HG03460 (cell line): ENCODE measurements around the gene TTLL9.

Source experiments
- ATAC-seq: cut with Tn5 transposase; IDR thresholded peaks from one replicate; pipeline ENCODE4 v1.9.1; 2021; ENCODE audit not compliant: unreplicated experiment

Gene TTLL9

DNA sequence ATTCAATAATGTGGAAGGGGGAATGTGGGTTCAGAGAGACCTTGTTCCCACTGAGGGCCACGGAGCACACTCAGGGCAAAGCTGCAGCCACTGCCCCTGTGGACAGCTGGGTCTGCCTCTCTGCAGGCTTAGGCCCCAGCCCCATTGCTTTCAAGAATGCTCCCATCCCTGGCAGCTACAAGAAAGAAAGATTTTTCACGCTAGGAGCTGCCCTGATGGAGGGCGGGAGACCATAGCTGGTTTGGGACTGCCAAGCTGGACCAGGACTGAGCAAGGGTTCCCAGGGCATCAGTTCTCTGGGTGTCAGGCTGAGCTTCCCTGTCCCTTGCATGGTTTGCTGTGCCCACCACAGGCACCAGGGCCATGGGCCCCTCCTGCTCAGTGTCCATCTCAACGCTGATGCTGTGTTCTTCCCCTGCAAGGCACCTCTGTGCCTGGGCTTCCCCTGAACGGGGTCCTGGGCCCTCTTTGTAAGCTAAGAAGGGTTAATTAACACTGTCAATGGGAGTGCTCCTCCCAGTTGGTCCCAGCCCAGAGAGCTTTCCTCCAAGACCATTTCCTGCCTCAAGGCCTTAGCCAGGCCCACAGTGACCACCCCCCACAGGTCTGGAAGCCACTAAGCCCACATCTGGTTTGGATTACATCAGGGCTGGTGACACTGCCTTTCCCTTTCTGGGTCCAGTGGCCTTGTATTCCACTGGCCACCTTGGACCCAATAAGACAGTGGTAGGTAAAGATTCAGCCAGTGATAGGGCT is 33.4 kb upstream of the TTLL9 start:
- no peak for ATAC-seq

DNA sequence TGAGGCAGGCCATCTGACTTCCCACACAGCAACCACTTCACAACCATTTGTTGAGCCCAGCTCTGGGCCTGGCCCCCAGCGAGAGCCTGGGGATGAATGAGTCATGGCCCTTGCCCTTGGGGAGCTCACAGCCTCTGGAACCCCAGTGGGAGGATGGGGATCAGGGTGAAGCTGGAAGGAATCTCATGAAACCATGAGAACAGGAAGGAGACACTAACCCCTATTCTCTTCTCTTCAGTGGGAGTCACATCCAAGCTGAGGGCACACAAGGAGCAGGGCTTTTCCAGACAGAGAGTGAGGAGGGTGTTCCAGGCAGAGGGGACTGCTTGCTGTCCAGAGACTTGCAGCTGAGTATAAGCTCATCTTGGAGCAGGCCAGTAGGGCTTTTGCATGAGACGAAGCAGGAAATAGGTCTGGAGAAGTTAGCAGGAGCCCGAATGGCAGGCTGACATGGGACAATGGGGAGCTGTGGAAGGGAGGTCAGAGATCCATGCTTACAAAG is 32.5 kb upstream of the TTLL9 start:
- no peak for ATAC-seq

DNA sequence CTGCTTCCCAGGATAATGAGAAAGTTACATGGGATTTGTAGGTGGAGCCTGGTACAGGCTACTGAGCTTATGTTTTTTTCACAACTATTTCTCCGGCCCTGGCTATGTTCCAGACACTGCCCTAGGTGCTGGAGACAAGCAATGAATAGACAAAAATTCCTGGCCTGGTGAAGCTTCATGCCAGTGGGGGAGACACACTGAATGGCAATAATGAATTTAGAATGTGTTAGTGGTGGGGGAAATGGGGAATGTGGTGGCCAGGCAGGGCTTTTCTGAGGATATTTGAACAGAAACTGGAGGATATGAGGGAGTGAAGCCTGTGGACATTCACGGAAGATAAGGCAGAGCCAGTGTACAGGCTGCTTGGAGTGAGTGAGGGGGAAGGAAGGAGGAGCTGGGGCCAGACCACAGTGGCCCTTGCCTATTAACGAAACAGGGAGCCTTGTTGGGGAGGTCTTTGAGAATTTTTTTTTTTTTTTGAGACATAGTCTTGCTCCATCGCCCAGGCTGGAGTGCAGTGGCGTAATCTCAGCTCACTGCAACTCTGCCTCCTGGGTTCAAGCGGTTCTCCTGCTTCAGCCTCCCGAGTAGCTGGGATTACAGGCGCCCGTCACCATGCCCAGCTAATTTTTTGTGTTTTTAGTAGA is 31.7 kb upstream of the TTLL9 start:
- ATAC-seq: no peak

DNA sequence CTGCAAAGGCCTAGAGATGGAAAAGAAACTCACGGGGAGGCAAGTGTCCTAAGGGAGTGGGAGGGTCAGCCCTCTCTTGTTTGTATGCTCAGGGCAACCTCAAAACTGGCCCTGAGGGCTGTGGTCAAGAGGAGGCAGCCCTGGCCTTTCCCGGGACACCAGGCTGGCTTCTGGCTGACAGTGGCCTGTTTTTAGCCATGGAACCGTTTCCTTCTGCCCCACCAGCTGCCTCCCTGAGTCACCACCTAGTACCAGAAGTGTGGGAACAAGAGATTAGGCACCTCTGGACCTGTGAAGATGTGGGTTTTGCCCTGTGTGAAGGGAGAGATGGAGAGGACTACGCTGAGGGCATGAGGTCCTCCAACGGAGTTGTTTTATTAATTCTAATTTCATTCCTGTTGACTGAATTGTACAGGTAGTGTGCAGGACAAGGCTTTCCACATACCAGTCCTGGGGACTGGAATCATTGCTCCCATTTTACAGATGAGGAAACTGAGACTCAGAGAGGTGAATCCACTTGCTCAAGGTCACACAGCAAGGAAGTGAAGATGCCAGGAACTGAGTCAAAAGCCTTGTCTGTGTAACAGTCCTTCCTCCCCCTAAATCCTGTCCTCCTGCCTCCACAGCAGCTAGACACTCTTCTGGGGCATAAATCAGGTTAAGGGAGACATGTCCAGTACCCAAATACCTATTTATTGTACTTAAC is 30.5 kb upstream of the TTLL9 start:
- no peak for ATAC-seq

DNA sequence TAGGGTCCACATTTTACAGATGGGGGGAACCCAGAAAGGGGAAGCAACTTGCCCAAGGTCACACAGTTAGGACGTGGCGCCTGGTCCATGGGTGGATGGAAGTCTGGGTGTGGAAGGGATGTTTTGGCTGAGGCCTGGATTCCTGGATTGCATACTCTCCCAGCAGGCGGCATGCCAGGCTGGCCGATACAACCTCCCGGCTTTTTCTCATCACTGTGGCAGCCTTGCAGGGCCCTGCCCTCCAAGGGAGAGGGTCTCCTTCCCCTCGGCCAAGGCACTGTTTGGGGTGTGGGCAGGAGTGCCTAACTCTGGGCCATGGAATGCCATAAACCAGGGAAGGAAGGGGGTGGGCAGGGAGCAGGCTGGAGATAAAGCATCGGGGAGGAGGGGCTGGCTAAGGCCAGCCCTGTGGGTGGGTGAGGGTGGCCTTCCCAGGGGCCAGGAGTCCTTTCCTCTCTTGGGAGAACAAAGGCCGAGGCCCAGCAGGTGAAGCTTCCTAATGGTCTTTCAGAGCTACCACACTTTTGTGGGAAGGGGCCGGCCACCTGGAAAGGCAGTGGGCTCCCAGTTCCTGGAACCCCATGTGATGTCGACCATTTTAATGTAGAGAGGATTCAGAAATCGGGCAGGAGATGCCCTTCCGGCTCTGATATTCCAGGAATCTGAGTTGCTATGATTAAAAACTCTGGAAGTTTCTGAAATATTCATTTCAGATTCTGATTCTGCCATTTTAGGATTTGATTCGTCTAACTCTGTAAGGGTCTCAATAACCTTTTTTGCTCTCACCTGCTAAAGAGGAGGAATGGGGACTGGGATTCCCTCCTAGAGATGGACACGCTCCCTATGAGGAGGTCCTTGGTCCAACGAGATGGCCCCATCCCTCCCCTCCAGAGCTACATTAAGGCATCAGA is 29.3 kb upstream of the TTLL9 start:
- ATAC-seq: no peak

DNA sequence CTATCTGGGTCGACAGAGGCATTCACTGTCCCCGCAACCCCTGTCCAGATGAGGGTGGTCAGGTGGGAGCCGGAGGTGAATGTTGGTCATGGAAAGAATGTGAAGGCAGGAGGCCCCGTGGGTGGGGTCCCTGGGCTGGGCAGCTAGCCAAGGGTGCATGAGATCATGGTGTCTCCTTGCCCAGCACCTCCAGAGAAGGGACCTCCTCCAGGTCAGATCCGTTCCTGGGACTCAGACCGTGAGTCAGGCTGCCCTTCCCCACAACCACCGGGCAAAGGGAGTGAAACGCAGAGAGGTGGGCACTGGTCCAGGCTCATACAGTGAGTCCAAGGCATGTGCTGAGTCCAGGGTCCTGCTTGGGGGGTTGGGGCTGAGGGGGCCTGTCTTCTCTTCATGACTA is 28.5 kb upstream of the TTLL9 start:
- no peak for ATAC-seq

DNA sequence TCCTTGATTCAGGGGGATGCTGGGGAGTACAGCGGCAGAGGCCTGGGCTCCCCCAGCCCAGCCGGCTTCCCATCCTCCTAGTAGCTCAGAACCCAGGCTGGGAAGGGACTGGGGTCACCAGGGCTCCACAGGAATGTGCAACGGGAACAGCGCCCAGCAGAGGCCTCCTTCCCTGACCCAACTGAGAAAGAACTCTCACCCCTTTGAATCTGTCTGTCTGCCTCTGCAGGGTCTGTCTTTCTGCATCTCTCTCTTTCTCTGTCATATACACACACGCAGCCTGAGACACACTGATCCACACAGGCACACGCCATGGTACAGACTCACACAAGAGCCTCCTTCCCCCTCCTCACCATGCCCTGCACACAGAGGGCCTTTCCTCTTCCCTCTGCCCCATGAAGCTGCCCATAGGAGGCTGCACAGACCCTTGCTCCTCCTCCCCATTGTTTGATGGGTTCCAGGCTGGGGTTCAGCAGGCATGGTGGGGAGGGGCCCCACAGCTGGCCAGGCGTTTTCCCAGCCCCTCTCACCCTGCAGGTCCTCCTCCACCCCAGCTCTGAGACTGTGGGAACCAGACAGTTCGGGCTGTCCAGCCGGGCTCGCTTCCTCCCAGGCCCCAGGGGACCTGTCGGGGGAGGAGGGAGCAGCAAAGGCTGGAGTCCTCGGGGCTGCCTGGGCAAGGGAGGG is 27.8 kb upstream of the TTLL9 start:
- no peak for ATAC-seq

DNA sequence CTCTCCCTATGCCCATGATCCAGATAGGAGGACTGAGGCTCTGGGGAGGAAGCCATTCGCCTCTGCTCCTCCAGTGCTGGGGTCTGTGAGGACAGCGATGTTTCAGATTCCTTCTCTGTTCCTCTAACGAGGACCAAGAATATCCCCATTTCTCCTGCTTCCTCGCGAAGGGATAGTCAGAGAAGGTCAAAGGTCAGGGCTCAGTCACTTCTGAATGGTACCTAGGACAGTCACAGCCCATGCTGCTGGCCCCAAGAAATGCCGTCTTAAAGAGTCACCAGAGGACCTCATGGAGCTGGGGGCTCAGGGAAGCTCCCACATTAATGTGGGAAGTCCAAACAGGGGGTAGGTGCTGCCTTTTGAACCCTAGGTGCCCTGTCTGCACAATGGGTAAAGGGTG is 27.1 kb upstream of the TTLL9 start:
- no peak for ATAC-seq

DNA sequence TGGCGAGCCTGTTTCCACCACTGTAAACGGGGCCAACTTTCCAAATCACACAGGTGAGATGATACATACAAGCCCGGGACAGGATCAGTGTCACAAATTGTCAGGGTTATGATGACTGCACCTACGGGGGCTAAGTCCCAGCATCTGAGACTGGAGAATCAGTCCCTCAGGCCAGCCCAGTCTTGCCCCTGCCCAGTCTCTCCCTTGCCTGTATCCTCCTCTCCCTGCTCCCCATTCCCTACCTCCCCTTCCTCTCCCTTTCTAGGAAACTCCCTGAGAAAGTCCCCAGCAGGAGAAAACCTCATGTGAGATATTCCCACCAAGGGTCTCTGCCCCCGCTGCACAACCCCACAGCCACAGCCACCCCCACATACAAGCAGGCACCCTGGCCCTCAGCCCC is 26.6 kb upstream of the TTLL9 start:
- ATAC-seq: no peak

DNA sequence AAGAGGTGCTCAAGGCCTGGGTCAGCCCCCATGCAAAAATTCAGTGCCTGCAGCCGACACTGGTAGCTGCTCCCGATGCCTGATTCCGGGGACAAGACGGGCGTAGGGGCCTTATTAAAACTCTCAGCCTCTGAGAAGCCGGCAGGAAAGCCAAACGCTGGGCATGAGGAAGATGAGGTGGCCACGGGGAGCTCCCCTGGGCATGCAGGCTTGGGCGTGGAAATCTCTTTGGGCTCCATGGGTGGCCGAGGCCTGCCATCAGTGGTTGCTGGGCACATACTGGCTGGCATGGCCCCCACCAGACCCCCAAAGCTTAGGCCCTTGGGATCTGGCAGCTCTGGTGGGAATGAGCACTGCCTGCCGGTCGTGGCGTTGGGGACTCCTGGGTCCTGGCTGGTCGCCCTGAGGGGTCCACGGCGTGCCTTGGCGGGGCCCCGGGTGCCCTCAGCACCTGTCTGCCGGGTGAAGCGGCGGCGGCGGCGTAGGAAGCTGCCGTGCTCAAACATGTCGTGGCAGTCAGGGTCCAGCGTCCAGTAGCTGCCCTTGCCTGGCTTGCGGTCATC is 25.6 kb upstream of the TTLL9 start:
- ATAC-seq: no peak

DNA sequence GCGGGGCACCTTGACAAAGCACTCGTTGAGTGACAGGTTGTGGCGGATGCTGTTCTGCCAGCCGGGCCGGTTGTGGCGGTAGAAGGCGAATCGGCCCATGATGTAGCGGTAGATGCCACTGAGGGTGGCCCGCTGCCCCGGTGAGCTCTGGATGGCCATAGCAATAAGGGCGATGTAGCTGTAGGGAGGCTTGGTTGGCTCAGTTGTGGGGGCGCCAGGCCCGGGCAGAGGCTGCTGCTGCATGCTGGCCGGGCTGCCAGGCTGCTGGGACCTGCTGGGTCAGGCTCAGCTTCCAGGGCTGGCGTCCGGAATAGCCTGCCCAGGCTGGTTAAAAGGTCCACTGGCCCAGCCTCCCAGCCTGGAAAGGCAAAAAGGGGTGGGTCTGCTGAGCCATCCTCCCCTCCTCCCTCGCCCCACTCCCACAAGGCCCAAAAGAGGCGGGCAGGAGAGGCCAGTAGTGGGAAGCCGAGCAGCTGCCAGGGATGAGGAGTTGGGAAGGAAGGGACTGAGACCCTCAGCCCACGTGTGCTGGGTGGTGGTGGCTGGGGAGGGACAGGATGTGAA is 25.1 kb upstream of the TTLL9 start, which contains the start of gene FOXS1:
TSS of gene FOXS1 (minus strand) at position 305 of the 564 bp plus-strand sequence. CDS start at position 243, 62 bp downstream.
- no peak for ATAC-seq

DNA sequence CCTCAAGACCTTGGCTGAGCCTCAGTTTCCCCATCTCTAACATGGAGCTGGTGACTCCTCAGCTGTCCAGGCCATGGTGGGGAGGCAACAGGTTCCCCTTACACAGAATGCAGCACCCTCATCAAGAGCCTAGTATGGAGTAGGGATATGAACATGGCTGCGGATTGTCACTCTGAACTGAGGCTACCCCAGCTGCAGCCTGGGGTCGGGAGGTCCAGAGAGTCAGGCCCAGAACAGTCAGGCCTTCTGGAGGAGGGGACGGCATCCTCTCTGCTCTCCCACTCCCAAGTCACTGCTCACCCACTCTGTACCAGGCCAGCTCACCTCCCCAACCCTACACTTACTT is 23.7 kb upstream of the TTLL9 start:
- ATAC-seq: no peak

DNA sequence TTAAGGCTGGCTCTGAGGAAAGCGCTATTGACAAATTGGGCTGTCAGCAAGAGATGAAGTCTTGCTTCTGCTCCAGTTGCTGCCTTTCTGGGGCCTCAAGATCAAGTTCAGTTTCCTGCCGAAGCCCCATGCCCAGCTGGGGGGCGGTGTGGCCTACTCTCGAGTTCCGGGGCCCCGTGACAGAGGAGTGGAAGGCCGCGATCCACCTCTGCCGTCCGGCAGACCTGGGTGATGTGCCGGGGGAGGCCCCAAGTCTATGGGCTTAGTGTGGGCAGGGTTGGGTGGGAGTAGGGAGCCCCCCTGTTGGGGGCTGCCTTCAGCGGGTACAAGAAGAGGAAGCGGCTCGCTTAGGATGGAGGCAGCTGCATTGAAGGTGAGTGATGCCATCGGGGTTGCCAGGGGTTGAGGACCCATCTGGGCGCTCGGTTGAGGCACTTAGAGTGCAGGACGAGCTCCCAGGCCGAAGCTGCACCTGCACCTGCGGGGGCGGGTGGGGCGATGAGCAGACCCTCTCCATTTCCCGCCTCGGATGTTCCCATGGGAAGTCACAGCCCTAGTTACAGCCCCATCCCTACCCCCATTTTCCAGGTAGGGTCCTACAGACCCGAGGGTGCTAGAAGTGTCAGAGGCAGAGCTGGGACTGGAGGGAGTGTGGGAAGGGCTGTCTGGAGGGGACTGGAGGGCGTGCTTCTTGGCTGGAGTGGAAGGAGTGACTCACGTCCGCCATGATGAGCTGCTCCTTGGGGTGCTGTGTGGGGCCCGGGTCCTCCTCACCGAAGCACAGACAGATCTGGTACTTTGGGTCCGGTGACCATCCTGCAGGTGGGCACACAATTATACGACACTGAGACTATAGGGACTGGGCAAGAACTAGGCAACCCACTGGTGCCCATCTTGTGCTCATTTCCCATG is 22.1 kb upstream of the TTLL9 start:
- no peak for ATAC-seq

DNA sequence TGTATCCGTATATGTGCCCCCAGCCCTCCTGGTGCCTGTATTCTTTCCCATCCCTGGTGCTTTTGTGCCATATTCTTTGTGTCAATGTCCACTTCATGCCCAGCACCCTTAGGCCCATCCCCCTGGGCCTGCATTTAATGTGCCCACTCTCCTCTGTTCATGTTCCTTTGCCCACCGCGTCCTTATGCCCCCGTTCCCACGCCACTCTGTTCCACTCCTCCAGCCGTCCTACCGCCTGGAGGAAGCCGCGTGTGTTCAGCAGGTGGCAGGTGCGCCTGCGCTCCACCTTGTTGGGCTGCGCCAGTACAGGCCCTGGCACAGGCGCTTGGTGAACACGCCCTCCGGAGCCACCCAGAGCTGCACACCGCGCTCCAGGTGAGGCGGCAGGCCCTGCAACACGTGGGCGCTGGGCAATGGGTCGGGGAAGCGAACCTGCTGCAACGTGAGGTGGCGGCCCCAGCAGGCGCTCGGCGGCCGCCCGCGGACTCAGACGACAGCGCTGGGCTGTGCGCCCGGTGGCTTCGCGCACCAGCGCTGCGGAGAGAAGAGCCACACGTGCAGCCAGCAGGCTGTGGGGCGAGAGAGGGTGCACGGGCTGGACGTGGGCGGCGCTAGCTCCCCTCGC is 21.0 kb upstream of the TTLL9 start:
- ATAC-seq: no peak

DNA sequence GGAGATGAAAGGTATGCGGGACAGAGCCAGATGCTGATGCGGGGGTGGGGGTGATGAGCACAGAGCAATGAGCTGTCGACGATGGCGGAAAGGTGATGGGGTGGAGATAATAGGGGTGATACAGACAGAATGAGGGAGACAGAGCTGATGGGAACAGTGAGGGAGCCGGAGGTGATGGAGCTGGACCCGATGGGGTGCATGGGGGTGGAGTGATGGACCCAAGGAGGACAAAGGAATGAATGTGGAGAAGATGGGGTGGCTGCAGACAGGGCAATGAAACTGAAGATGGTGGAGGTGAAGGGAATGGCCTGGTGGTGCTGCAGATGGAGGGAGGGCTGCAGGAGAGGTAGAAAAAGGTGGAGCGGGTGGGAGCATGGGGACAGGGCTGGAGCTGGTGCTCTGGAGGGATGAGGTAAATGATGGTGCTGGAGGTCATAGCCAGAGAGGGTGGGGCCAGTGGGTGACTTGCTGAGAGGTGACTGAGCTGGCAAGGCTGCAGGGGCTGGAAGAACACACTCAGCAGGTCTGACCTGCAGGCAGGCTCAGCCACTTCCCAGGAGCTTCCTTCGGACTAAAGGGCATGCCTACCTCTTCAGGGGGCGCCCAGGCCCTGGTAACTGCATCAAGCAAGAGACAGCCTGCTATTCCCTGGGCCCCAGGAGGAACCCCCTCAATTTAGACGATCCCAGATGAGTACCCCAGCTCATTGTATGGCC is 19.0 kb upstream of the TTLL9 start:
- ATAC-seq: no peak

DNA sequence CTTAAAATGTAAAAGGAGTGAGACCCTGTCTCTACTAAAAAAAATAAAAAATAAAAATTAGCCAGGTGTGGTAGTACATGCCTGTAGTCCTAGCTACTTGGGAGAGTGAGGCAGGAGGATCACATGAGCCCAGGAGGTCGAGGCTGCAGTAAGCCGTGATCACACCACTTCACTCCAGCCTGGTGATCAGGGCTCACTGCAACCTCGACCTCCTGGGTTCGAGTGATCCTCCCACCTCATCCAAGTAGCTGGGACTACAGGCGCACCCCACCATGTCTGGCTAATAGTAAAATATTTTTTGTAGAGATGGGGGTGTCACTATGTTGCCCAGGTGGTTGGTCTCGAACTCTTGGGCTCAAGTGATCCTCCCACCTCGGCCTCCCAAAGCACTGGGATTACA is 17.0 kb upstream of the TTLL9 start:
- ATAC-seq: no peak

DNA sequence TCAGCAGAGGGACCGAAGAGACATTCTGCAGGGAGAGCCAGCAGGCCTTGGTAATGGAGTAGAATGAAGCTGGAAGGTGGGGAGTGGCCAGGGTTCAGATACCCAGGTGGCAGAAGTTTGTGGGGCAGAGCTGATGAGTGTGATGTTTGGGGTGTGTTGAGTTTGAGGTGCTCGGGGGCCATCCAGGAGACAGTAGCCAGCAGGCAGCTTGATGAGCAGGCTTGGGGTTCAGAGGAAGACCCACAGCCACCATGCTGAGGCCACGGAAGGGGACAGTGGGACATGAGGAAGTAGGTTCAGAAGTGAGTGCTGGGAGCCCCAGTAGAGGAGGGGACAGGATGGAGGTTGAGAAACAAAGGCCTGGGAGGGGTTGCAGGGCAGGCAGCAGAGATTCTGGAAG is 13.9 kb upstream of the TTLL9 start:
- no peak for ATAC-seq
